ENCODE measurements around the gene DPM1.

GRCh38 chr20:51004305-51004727 lies 46.0 kb upstream of the DPM1 start:
- TF ChIP-seq POLR2AphosphoS5 (IDR thresholded peaks at IDR 0.05) (no peak), POLR2A (IDR thresholded peaks at IDR 0.05) (no peak), CTCF (IDR thresholded peaks at IDR 0.05) (no peak)
